HCT116 (cell line): Measurements from ENCODE around the gene LOXL1.

Experiments used
- POLR2A ChIP-seq: IDR thresholded peaks from 2 replicates; pipeline ENCODE4 v1.7.0; 2011; ENCODE audit warnings: borderline replicate concordance; ENCODE audit not compliant: insufficient read depth, insufficient read length; ENCODE audit errors: extremely low read depth
- TF ChIP-seq, protein P1 (sequence below), 3 experiments: fragments of 200-600 bp in 1 of 3; sonication (generic) in 1 of 3; IDR thresholded peaks in 2 of 3; conservative IDR thresholded peaks in 1 of 3; 2 replicates each; pipeline ENCODE4 v1.5.1; 2012 to 2017; ENCODE audit warnings: low read depth in 2 of 3, low read length in 2 of 3, antibody characterized with exemption in 1 of 3, borderline replicate concordance in 1 of 3, control low read depth in 1 of 3, mild to moderate bottlenecking in 1 of 3, mixed read lengths in 1 of 3, mixed run types in 1 of 3, moderate library complexity in 1 of 3; ENCODE audit not compliant: insufficient read depth in 1 of 3

DNA sequence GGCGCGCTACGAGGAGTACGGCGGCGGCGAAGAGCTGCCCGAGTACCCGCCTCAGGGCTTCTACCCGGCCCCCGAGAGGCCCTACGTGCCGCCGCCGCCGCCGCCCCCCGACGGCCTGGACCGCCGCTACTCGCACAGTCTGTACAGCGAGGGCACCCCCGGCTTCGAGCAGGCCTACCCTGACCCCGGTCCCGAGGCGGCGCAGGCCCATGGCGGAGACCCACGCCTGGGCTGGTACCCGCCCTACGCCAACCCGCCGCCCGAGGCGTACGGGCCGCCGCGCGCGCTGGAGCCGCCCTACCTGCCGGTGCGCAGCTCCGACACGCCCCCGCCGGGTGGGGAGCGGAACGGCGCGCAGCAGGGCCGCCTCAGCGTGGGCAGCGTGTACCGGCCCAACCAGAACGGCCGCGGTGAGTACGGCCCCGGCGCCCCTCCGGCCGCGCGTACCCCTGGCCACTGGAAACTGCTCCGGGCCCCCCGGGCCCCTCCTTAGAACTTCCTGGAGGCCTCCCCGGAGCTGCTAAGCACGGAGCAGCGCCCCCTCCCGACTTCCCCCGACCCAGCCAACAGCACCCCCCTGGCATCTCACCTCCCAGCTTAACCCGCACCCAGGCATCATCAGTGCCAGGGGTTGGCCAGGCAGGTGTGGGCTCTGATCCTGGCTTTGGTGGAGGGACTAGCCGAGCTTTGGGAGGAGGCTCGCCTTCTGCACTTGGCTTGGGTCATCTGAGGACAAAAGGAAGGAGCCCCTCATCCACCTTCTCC is 1.4 kb downstream of the LOXL1 start:
- peak; percentile 49 for TF ChIP-seq POLR2A
- TF ChIP-seq, protein P1, sequence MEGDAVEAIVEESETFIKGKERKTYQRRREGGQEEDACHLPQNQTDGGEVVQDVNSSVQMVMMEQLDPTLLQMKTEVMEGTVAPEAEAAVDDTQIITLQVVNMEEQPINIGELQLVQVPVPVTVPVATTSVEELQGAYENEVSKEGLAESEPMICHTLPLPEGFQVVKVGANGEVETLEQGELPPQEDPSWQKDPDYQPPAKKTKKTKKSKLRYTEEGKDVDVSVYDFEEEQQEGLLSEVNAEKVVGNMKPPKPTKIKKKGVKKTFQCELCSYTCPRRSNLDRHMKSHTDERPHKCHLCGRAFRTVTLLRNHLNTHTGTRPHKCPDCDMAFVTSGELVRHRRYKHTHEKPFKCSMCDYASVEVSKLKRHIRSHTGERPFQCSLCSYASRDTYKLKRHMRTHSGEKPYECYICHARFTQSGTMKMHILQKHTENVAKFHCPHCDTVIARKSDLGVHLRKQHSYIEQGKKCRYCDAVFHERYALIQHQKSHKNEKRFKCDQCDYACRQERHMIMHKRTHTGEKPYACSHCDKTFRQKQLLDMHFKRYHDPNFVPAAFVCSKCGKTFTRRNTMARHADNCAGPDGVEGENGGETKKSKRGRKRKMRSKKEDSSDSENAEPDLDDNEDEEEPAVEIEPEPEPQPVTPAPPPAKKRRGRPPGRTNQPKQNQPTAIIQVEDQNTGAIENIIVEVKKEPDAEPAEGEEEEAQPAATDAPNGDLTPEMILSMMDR (IDR thresholded peaks at IDR 0.05 in 2 of 3, conservative IDR thresholded peaks at IDR 0.05 in 1 of 3; ENCODE audit: borderline replicate concordance in 1 of 3, insufficient read depth in 1 of 3, low read depth in 2 of 3, low read length in 2 of 3) = peak; percentile 61 to 76 (median 74)
